Stimulated activated CD8-positive, alpha-beta memory T cell treated with anti-CD3 and anti-CD28 coated beads, Interleukin-2, amount 100 ng/mL, for 1 hour (primary cell): ENCODE results near the gene CDC42BPA.
"Not testable (repeated sequence)": the region's sequence is repeated elsewhere in the genome, so short reads cannot be mapped to it uniquely, and the experiment has no call there.

Experiments
- DNase-seq, 2 donors: peaks; one replicate each; pipeline ENCODE4 v3.0.0-alpha.2; 2020; ENCODE audit warnings: low read depth in 2 of 2

Gene CDC42BPA

GRCh38 chr1:227132695-227133094 is 185.6 kb downstream of the CDC42BPA start:
- DNase-seq, result not testable (repeated sequence)

GRCh38 chr1:227131193-227131592 is 187.1 kb downstream of the CDC42BPA start:
- no peak for DNase-seq

- no peak for DNase-seq
Measured at GRCh38 chr1:227127891-227128290, 190.4 kb downstream of the CDC42BPA start.

- no peak for DNase-seq
Measured at GRCh38 chr1:227125929-227126545, 192.3 kb downstream of the CDC42BPA start.

GRCh38 chr1:227124473-227124872 is 193.8 kb downstream of the CDC42BPA start:
- DNase-seq, result no peak

- no peak for DNase-seq
Measured at GRCh38 chr1:227120826-227121225, 197.5 kb downstream of the CDC42BPA start.

- no peak for DNase-seq
Measured at GRCh38 chr1:227112538-227112937, 205.8 kb downstream of the CDC42BPA start.

- DNase-seq, result no peak
Measured at GRCh38 chr1:227111782-227112181, 206.5 kb downstream of the CDC42BPA start.

GRCh38 chr1:227105291-227105690 is 213.0 kb downstream of the CDC42BPA start:
- DNase-seq, result not testable (repeated sequence)

GRCh38 chr1:227102056-227102455 is 216.2 kb downstream of the CDC42BPA start:
- DNase-seq, result no peak

GRCh38 chr1:227094249-227094966 is 223.9 kb downstream of the CDC42BPA start:
- DNase-seq, result no peak

- DNase-seq, result no peak
Measured at GRCh38 chr1:227093309-227093708, 225.0 kb downstream of the CDC42BPA start.

GRCh38 chr1:227092069-227092468 is 226.2 kb downstream of the CDC42BPA start:
- no peak for DNase-seq

- no peak for DNase-seq
Measured at GRCh38 chr1:227086636-227087035, 231.7 kb downstream of the CDC42BPA start.

GRCh38 chr1:227082999-227083746 is 235.1 kb downstream of the CDC42BPA start:
- no peak for DNase-seq

- DNase-seq, result no peak
Measured at GRCh38 chr1:227077783-227078182, 240.5 kb downstream of the CDC42BPA start.

GRCh38 chr1:227073786-227074185 is 244.5 kb downstream of the CDC42BPA start:
- no peak for DNase-seq

GRCh38 chr1:227072991-227073390 is 245.3 kb downstream of the CDC42BPA start:
- DNase-seq, result no peak

GRCh38 chr1:227071895-227072587 is 246.3 kb downstream of the CDC42BPA start:
- no peak for DNase-seq

GRCh38 chr1:227070638-227071285 is 247.5 kb downstream of the CDC42BPA start:
- DNase-seq, result no peak

- no peak for DNase-seq
Measured at GRCh38 chr1:227069490-227069889, 248.8 kb downstream of the CDC42BPA start.

- no peak for DNase-seq
Measured at GRCh38 chr1:227068883-227069282, 249.4 kb downstream of the CDC42BPA start.
